Occipital lobe (tissue), 2 donors: Measurements from ENCODE around the gene KCNMB2. TPM values are rescaled to one million over a fixed set of nuclear protein-coding genes. Genes with fewer than 3 reads are reported as not detected.

Experiments
- DNase-seq: peaks from one replicate; lab custom pipeline; 2025; lab: John Stamatoyannopoulos, UW
- total RNA-seq: library from RNA; depleted of rRNA; stranded (reverse); fragments of >200 nt; gene quantifications from one replicate; pipeline ENCODE4 v1.2.3, GENCODE V29; 2014

The KCNMB2 gene
- total RNA-seq, 1 donor from 2014 or later, result 15.4 TPM

DNA sequence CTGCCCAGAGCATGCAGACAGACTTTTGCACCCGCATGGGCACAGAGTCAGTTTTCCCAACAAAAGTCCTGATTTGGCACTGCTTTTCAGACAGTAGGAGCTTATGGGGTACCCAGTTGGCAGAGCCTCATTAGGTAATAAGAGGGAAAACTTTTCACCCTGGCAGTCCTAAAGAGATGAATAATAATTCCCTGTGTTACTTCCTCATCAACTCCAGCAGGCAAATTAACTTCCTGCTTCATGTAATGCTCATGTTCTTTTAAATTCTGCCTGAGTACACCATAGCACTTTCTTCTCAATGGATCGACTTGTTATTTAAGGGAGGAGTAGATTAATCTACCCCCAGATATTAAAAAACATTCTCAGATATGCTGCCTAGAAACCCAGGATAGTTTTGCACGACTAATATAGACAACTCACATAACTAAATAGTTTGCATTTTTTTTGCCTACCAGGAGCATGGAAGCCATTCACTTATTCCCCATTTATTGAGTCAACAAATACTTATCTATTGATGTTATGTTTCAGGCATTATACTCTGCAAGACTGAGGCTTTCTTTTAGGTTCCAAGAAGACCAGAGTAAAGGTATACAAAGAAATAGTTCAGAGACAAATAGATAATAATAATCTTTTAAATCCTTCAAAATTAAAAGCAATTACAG is 214.5 kb downstream of the KCNMB2 start:
- DNase-seq, result no peak

DNA sequence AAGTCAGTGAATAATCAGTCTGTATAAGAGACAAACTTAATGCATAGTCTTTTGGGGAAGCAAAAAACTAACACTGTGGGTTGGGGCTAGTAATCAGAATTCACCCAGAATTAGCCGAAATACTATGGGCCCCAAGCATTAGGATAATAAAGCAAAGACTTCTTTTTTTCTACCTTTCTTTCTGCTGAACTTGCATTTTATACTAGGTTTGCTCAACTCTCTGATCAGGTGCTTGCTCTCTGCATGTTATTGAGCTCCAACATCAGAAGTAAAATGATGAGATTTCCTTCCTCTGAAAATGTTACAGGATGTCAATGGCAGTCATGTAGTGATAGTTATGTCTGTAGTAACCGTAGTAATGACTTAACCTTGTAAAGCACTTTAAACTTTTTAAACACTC is 216.6 kb downstream of the KCNMB2 start:
- DNase-seq, result no peak

DNA sequence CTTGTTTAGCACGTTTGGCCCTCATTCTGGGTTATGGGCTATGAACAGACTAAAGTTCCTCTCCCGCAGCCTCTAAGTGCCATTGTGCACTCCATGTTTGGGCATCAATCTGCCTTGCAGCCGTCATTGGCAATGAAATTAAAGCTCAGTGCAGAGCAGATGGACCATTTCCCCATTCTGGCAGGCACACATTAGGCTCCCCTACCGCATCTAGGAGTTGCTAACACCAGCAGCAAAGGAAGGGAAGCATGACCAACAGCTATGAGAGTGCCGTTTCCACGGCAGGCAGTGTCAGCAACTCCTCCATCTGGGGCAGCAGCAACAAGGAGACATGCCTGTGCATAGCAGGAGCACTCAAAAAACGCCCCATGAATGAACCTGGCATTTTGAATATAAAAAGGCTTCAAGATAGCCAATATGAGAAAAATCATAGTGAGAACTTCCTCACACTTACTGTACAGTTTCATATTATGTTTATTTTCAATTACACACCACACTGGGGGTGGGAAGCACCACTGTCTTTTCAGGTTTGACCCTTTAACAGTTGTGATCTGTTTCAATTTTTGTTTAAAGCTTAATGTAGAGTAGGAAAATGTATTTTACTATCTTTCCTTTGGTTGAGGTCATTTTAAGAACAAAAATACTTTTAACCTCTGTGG is 218.7 kb downstream of the KCNMB2 start:
- no peak for DNase-seq

DNA sequence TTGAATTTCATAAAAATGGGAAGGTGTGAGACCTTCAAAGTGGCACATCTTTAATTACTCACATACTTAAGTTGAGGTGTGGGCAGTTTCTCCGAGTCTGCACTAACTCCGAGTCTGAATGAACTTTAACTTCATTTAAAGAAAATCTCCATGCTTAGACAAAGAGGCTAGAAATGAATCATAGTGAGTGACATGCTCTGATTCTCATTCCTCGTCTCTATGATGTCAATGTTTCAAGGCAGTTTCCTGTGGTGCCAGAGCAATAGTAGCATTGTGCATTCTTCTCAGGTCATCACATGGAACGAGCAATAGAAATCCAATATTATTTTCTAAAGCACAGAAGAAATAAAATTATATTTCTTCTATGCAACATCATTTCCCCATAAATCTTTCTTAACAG is 224.8 kb downstream of the KCNMB2 start:
- DNase-seq, result no peak

DNA sequence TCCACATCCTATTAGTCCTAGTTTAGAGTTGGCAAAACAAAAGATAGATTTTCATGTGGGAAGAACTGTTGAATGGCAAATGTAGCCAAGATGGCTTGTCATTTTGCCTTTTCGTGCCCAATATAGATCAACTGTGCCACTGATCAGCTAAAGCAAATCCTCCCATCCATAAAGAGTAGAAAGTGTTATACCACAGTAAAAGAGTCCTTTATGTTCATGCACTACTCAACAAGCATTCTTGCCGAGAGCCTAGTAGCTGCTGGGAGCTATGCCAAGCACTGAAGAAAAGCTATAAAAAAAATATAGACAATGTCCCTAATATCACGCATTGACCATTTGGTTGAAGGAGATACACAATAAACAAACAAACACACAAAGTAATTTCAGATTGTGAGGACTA is 225.2 kb downstream of the KCNMB2 start:
- no peak for DNase-seq

DNA sequence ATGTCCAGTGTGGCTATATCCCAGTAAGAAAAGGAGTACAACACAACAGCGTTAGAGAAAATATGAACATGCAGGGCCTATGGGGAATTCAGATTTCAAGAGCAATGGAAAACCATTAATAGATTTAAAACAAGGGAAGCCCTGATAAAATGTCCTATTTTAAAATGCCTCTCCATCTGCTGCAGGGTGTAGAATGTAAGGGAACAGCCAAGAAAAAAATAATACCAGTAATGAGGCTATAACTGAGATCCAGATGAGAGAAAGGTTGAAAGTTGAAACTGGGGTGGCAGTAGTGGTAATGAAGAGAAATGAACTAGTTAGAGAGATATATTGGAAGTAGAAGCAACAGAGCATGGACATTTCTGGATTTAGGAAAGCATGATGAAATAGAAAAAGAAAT is 226.1 kb downstream of the KCNMB2 start:
- DNase-seq, result no peak

DNA sequence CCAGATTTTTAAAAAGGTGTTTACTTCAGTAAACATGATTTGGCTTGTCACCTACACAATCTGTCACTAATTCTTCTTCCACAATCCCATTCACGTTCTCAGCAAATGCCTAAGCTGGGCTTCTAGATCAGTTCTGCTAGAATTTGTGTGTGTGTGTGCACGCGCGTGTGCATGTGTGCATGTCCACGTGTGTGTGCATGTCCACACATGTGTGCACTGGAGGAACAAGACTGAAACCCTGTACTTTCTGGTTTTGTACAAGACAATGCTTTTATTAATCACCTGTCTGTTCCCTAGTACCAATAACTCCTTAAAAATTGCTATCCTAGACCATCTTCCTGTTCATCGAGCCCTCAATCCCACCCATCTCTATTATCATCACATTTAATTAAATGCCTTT is 229.2 kb downstream of the KCNMB2 start:
- DNase-seq, result no peak

DNA sequence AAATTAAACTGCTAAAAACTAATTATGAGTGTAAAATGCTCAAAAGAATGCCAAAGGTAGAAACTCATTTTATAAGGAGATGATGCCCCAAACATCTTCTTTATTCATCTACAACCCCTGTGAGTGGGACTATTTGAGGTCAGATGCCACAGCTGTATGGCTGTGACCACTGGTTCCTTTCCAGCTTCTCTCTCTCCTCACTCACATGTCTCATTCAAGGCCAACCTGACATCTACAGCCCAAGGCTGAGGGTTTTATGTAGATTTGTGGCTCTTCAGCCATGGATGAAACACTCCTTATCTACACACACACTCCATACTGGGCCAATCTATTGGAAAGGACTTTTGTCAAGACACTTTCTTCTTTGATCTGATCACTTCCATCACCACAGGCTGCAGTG is 231.3 kb downstream of the KCNMB2 start:
- no peak for DNase-seq

DNA sequence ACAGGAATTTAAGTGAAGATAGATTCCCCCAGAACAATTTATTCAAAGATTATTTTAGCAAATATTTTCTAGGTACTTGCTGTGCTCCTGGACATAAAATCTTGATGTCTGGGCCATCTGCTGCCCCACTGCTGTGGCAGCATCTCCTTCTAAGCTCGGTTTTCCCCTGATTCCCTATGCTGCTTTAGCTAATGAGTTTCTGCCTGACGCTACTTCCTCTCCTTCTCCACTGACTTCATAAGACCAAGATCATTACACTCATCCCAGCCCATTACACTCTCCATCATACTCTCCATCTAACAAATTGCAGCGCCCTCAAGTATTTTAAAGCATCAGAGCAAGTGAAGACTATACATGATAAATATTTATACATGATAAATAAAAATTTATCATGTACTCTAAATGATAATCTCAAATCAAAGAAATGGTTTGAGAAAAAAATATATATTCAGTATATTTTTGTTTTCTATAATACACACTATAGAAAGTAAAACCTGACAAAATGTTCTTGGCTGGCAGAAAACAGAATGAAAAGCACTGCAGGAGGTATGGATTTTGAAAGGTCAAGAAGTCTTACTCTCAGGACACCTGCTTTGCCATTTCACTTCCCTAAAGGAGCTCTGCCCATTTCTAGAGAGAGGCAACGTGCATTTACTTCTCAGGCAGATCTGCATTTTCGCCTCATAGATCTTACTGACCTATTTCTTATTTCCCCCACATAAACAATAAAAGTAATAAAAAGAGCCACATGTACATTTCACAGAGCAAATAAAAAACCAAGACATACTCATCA is 232.0 kb downstream of the KCNMB2 start:
- no peak for DNase-seq

DNA sequence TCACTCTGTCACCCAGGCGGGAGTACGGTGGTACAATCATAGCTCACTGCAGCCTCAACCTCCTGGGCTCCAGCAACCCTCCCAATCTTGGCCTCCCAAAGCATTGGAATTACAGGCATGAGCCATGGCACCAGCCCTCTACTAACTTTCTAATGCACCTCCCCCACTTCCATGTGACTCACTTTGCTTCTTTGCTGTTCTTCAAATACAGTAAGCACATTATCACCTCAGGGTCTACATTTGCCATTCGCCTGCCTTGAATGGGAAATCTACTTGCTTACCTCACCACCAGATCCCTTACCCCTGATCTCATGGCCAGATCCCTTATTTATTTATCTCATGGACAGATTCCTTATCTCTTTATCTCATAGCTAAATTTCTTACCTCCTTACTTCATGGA is 235.3 kb downstream of the KCNMB2 start:
- no peak for DNase-seq

DNA sequence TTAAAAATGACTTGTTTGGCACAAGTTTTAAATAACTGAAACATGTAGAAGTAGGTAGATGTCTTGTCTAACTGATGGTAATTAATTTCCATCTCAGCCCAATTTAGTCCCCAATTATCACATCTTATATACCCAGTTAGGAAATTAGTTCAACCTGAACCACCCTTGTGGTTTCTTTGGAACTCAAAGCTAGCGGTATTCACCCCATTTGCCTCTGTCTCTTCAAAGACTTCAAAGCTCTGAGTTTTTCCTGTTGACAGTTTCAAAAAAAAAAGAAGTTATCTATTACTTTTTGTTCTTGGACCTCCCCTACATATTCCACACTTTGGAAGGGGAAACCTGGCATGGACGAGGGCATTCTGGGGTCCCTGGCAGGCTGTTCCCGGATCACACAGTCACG is 236.5 kb downstream of the KCNMB2 start:
- no peak for DNase-seq

DNA sequence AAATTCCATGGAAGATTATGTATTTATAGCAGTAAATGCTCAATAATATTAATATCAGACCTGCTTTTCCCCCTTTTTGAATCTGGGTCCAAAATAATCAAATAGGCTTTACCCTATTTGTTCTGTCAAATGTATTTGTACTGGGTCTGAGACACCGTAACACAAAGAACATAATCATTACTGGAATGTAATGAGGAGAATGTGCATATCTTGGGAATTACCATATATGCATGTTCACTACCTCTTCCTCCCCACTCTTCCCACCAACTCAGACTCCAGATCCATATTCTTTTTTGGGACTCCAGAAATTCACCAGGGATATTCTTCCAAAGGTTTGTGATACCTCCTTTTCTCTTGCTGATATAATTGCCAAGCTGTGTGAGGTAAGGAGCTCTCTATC is 237.1 kb downstream of the KCNMB2 start:
- no peak for DNase-seq

DNA sequence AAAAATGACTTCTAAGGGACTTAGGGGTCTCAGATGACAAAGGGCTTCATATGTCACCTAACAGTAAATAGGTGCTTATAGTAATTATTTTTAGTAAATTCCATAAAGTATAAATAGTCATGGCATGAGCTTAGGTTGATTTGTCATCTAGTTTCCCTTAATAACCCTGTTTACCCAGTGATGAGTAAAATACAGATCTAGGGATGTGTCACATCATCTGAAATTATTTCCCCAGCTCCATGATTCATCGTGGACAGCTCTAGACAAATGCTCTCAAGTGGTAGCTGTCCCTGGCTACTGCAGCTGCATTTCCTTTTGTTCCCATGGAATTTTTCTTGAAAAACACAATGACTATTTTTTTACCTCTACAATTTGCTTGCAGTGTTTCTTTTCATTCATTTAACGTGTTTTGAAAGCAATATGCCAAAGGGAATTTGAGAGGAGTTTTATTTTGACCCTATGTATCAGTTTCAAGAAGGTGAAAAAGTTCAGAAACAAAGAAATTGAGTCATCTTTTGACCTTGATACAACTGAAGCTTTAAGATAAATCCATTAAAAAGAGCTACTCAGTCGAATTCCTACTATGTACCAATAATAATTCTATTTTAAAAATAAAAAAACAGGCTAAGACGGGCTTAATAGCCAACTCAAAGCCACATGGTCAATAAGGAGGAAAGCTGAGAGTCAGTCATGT is 241.6 kb downstream of the KCNMB2 start:
- no peak for DNase-seq

DNA sequence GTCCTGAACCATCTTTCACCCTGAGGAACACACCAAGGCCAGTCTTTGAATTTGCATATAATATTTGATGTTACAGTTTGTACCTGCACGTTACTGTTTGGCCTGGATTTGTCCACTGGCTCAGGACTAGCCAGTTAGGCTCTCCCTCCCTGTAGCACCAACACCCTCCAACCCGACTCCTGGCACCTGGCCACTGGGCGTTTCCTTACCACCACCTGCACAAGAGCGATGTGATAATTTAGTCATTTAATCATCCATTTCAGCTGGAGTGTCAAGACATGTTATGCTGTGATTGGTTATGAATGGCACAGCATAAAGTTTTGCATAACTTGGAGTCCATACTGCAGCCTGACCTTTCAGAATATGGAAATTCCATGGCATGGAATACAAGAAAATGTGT is 242.4 kb downstream of the KCNMB2 start:
- no peak for DNase-seq

DNA sequence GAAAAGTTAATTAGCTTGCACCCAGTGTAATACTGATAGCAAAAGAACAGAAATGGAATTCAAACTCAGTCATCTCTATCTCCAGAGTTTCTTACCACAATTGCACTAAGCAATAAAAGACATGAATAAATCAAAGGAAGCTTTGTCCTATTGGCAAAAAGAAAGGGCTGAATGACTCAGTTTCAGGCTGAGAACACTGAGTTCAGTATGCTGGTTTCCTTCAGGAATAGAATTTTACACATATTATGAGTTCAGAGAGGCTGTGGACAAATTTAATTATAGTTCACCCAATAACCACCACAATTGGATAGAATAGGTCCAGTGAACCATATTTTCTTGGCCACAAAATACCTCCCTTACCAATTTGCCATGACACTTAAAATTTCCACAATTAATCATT is 249.7 kb downstream of the KCNMB2 start:
- no peak for DNase-seq

DNA sequence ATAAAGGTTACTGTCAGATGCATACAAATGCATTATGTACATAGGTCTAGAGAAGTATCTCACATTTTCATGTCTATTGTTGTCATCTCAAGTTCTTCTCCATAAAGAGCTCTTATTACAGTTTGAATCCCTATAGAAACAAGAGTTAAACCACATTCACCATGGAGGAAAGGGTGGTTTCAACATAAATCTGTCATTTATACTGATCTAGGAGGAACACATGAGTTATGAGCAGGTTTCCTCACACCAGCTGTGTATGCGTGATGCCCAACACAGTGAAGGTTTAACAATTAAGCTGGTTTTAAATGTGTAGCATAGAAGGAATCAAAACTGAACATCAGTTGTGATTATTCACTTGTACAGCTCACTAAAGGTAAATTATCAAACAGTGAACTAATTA is 251.7 kb downstream of the KCNMB2 start:
- DNase-seq, result no peak

DNA sequence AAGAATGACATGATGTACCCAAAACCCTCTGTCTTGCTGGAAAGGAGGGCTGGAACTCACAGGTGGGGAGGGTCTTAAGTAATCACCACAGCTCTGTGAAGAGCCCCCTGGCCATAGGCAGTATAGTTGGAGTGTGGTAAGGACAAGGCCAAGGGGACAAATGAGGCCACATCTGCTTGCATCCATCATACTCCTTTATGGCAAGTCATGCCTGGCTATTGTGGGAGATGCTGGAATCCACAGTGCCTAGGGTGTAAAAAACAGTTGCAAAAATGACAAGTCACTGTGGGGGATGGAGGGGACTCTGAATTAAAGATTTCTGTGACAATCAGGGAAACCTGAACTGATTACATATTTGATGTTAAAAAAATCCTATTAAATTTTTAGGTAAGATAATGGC is 258.5 kb downstream of the KCNMB2 start:
- no peak for DNase-seq

DNA sequence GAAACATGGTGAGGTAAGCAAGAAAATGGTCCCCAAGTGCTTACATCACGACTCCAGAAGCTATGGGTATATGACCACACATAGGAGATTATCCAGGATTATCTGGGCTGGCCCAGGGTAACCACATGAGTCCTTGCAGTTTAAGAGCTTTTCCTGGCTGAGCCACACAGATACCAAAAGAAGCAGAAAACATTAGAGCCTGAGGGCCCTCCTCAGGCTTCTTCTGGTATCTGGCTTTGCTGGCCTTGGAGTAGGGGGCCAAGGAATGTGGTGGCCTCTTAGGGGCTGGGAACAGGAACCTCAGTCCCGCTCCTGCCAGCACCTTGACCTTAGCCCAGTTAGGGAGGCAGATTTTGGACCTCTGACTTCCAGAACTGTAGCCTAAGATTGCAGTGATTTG is 259.1 kb downstream of the KCNMB2 start:
- no peak for DNase-seq

DNA sequence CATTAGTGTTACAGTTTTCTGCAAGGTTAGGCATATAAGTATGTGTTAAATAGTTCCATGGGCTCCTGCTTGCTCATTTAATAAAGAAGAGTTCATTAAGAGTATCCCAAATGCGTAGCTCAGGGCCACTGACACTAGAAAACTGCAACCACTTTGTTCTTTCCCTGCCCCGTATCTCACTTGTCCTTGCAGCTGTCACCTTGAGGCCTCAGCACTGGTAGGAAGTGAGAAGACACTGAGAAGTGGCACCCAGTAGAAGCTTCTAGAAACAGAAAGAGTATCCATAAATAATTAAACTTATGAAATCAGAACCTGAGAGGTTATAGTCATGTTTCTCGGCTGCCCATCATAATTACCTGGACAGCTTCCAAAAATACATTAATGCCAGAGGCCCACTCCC is 266.0 kb downstream of the KCNMB2 start:
- no peak for DNase-seq

DNA sequence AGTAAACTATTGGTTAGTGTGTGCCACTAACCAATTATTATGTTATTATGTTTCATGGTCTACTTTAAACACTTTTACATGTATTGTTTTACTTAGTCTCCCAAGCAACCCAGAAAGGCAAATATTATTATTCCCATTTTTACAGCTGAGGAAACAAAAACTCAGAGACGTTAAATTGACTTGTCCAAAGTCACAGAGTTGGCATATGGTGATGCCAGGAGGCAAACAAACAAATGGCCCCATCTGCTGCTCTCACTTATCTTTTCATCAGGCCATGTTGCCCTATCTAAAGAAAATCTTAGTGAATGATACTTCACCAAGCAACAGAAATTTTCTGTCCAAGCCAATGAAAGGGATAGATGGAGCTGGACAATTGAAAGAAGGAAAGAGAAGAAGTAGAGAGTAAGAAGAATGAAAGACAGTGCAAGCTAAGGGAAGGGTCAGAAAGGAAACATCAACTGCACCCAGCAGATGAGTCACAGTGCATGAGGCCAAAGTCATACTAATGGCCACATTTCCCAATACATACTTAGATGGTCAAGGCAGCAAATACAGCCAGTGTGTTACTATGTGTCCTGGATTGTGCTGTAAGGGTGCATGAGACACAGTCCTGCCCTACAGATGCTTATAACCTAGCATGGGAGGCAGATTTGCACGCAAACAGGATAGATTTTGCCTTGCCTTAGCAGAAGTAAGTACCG is 266.9 kb downstream of the KCNMB2 start:
- DNase-seq, result no peak

DNA sequence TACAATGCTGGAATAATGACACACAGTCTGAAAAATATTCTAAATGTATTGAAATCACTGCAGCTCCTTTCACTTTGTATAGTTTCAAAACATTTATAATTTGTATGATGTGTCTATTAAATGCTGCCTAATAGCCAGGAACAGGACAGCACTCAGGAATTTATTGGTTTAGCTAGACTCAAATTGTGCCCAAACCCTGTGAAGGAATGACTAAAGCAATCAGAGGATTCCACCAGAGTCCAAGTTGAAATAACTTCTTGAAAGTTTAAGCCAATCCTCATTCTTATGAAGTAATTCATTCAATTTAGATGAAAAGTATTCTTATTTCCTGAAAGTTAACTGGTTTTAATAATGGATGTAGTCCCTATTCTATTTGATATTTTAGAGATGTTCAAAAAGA is 268.4 kb downstream of the KCNMB2 start:
- DNase-seq, result no peak

DNA sequence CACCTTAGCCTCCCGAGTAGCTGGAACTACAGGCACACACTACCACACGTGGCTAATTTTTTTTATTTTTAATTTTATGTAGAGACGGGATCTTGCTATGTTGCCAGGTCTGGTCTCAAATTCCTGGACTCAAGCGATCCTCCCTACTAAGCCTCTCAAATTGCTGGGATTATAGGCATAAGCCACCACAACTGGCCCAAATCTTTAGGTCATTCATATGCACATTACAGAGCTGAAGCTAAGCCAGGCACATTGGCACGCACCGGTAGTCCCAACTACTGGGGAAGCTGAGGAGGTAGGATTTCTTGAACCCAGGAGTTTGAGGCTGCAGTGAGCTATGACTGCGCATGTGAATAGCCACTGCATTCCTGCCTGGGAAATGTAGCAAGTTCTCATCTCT is 269.5 kb downstream of the KCNMB2 start:
- no peak for DNase-seq
